Measurements from ENCODE around the gene PRR5L.
"Not testable (repeated sequence)": the region's sequence is repeated elsewhere in the genome, so short reads cannot be mapped to it uniquely, and the experiment has no call there.

Gene PRR5L

GRCh38 chr11:36300650-36301049 is 4.6 kb downstream of the PRR5L start:
- Mint-ChIP-seq H3K27ac (no peak overlapping the region), H3K9me3 (no peaks in the 10 kb centered on the region), H3K27me3 (ENCODE audit: low read depth) (peaks cover 12% of the 10 kb centered on the region), H3K36me3 (ENCODE audit: low read depth) (no peaks in the 10 kb centered on the region), H3K4me3 (no peak overlapping the region), H3K4me1 (ENCODE audit: low read depth) (no peaks in the 10 kb centered on the region)

GRCh38 chr11:36304351-36304750 is 8.3 kb downstream of the PRR5L start:
- H3K27ac Mint-ChIP-seq: no peak overlapping the region
- peaks cover 18% of the 10 kb centered on the region for H3K27me3 Mint-ChIP-seq (ENCODE audit: low read depth)
- no peak overlapping the region for H3K4me3 Mint-ChIP-seq
- H3K36me3 Mint-ChIP-seq (ENCODE audit: low read depth): no peaks in the 10 kb centered on the region
- peaks cover 6% of the 10 kb centered on the region for H3K4me1 Mint-ChIP-seq (ENCODE audit: low read depth)
- H3K9me3 Mint-ChIP-seq: no peaks in the 10 kb centered on the region

GRCh38 chr11:36305047-36305446 is 9.0 kb downstream of the PRR5L start:
- Mint-ChIP-seq H3K27me3 (ENCODE audit: low read depth) (peaks cover 18% of the 10 kb centered on the region), H3K4me1 (ENCODE audit: low read depth) (peaks cover 6% of the 10 kb centered on the region), H3K36me3 (ENCODE audit: low read depth) (no peaks in the 10 kb centered on the region), H3K9me3 (peaks cover 6% of the 10 kb centered on the region), H3K27ac (no peak overlapping the region), H3K4me3 (no peak overlapping the region)

GRCh38 chr11:36306888-36307287 is 10.8 kb downstream of the PRR5L start:
- Mint-ChIP-seq H3K4me3 (no peak overlapping the region), H3K27ac (peak overlapping the region; percentile 45), H3K4me1 (ENCODE audit: low read depth) (peaks cover 6% of the 10 kb centered on the region), H3K9me3 (peaks cover 9% of the 10 kb centered on the region), H3K27me3 (ENCODE audit: low read depth) (peaks cover 19% of the 10 kb centered on the region), H3K36me3 (ENCODE audit: low read depth) (no peaks in the 10 kb centered on the region)

- peaks cover 22% of the 10 kb centered on the region for H3K27me3 Mint-ChIP-seq (ENCODE audit: low read depth)
- no peaks in the 10 kb centered on the region for H3K36me3 Mint-ChIP-seq (ENCODE audit: low read depth)
- no peak overlapping the region for H3K4me3 Mint-ChIP-seq
- peaks cover 9% of the 10 kb centered on the region for H3K9me3 Mint-ChIP-seq
- H3K27ac Mint-ChIP-seq: no peak overlapping the region
- H3K4me1 Mint-ChIP-seq (ENCODE audit: low read depth): peaks cover 12% of the 10 kb centered on the region
Observed at GRCh38 chr11:36308577-36308976, 12.5 kb downstream of the PRR5L start.

- Mint-ChIP-seq H3K27me3 (ENCODE audit: low read depth) (peaks cover 26% of the 10 kb centered on the region), H3K36me3 (ENCODE audit: low read depth) (no peaks in the 10 kb centered on the region), H3K4me3 (no peak overlapping the region), H3K4me1 (ENCODE audit: low read depth) (peaks cover 12% of the 10 kb centered on the region), H3K9me3 (peaks cover 9% of the 10 kb centered on the region), H3K27ac (no peak overlapping the region)
Observed at GRCh38 chr11:36309779-36310178, 13.7 kb downstream of the PRR5L start.

GRCh38 chr11:36311926-36312595 is 16.0 kb downstream of the PRR5L start:
- no peak overlapping the region for H3K27ac Mint-ChIP-seq
- H3K4me3 Mint-ChIP-seq: no peak overlapping the region
- peaks cover 43% of the 10 kb centered on the region for H3K27me3 Mint-ChIP-seq (ENCODE audit: low read depth)
- peaks cover 7% of the 10 kb centered on the region for H3K4me1 Mint-ChIP-seq (ENCODE audit: low read depth)
- peaks cover 9% of the 10 kb centered on the region for H3K9me3 Mint-ChIP-seq
- H3K36me3 Mint-ChIP-seq (ENCODE audit: low read depth): no peaks in the 10 kb centered on the region

GRCh38 chr11:36312611-36313472 is 16.8 kb downstream of the PRR5L start:
- H3K9me3 Mint-ChIP-seq: peaks cover 9% of the 10 kb centered on the region
- H3K36me3 Mint-ChIP-seq (ENCODE audit: low read depth): no peaks in the 10 kb centered on the region
- H3K27me3 Mint-ChIP-seq (ENCODE audit: low read depth): peaks cover 46% of the 10 kb centered on the region
- H3K27ac Mint-ChIP-seq: no peak overlapping the region
- no peak overlapping the region for H3K4me3 Mint-ChIP-seq
- H3K4me1 Mint-ChIP-seq (ENCODE audit: low read depth): peaks cover 5% of the 10 kb centered on the region

- peaks cover 5% of the 10 kb centered on the region for H3K4me1 Mint-ChIP-seq (ENCODE audit: low read depth)
- H3K27me3 Mint-ChIP-seq (ENCODE audit: low read depth): peaks cover 44% of the 10 kb centered on the region
- no peak overlapping the region for H3K4me3 Mint-ChIP-seq
- peaks cover 9% of the 10 kb centered on the region for H3K9me3 Mint-ChIP-seq
- H3K27ac Mint-ChIP-seq: no peak overlapping the region
- no peaks in the 10 kb centered on the region for H3K36me3 Mint-ChIP-seq (ENCODE audit: low read depth)
Observed at GRCh38 chr11:36313750-36314433, 17.8 kb downstream of the PRR5L start.

- no peaks in the 10 kb centered on the region for H3K36me3 Mint-ChIP-seq (ENCODE audit: low read depth)
- H3K4me3 Mint-ChIP-seq: no peak overlapping the region
- no peak overlapping the region for H3K27ac Mint-ChIP-seq
- H3K27me3 Mint-ChIP-seq (ENCODE audit: low read depth): peaks cover 48% of the 10 kb centered on the region
- peaks cover 5% of the 10 kb centered on the region for H3K4me1 Mint-ChIP-seq (ENCODE audit: low read depth)
- peaks cover 9% of the 10 kb centered on the region for H3K9me3 Mint-ChIP-seq
Observed at GRCh38 chr11:36314434-36314767, 18.3 kb downstream of the PRR5L start.

GRCh38 chr11:36316049-36316448 is 20.0 kb downstream of the PRR5L start:
- Mint-ChIP-seq H3K27ac (no peak overlapping the region), H3K4me3 (no peak overlapping the region), H3K27me3 (ENCODE audit: low read depth) (peaks cover 48% of the 10 kb centered on the region), H3K4me1 (ENCODE audit: low read depth) (peaks cover 5% of the 10 kb centered on the region), H3K9me3 (no peaks in the 10 kb centered on the region), H3K36me3 (ENCODE audit: low read depth) (no peaks in the 10 kb centered on the region)

- Mint-ChIP-seq H3K4me1 (ENCODE audit: low read depth) (peaks cover 6% of the 10 kb centered on the region), H3K27ac (no peak overlapping the region), H3K36me3 (ENCODE audit: low read depth) (no peaks in the 10 kb centered on the region), H3K4me3 (no peak overlapping the region), H3K27me3 (ENCODE audit: low read depth) (peaks cover 44% of the 10 kb centered on the region), H3K9me3 (no peaks in the 10 kb centered on the region)
Observed at GRCh38 chr11:36317992-36318391, 21.9 kb downstream of the PRR5L start.

- not testable (repeated sequence) for H3K27ac Mint-ChIP-seq; H3K36me3 Mint-ChIP-seq (ENCODE audit: low read depth); H3K4me3 Mint-ChIP-seq; H3K9me3 Mint-ChIP-seq; H3K4me1 Mint-ChIP-seq (ENCODE audit: low read depth)
- peaks cover 22% of the 10 kb centered on the region for H3K27me3 Mint-ChIP-seq (ENCODE audit: low read depth)
Observed at GRCh38 chr11:36324956-36325355, 28.9 kb downstream of the PRR5L start.

GRCh38 chr11:36325403-36325802 is 29.3 kb downstream of the PRR5L start:
- not testable (repeated sequence) for H3K4me1 Mint-ChIP-seq (ENCODE audit: low read depth); H3K4me3 Mint-ChIP-seq; H3K9me3 Mint-ChIP-seq; H3K27ac Mint-ChIP-seq; H3K36me3 Mint-ChIP-seq (ENCODE audit: low read depth)
- peaks cover 22% of the 10 kb centered on the region for H3K27me3 Mint-ChIP-seq (ENCODE audit: low read depth)

Data from T-helper 1 cell treated with Interleukin-12 subunit alpha and Interleukin-12 subunit beta and Interleukin-4 antibody, amounts not matched to agents 30 μg/mL and 1 μg/mL, for 36 hours (primary cell).